Type B pancreatic cell (in vitro differentiated cells): Measurements from ENCODE around the gene TBL3. TPM values are rescaled to one million over a fixed set of nuclear protein-coding genes. Genes with fewer than 3 reads are reported as not detected.

Experiments
- DNase-seq: peaks from one replicate; pipeline ENCODE4 v3.0.0; 2021; ENCODE audit warnings: mixed read lengths; ENCODE audit not compliant: unreplicated experiment; ENCODE audit errors: extremely low spot score
- H3K27ac Mint-ChIP-seq: 2 replicates; pipeline ENCODE4 v1.8.0; 2021; ENCODE audit warnings: mild to moderate bottlenecking, mixed read lengths
- H3K27me3 Mint-ChIP-seq: 2 replicates; pipeline ENCODE4 v1.8.0; 2021; ENCODE audit warnings: mixed read lengths
- H3K36me3 Mint-ChIP-seq: 2 replicates; pipeline ENCODE4 v1.8.0; 2021; ENCODE audit warnings: mixed read lengths
- H3K4me1 Mint-ChIP-seq: one replicate; pipeline ENCODE4 v1.8.0; 2021; ENCODE audit warnings: mixed read lengths; ENCODE audit not compliant: unreplicated experiment
- H3K4me3 Mint-ChIP-seq: 2 replicates; pipeline ENCODE4 v1.8.0; 2021; ENCODE audit warnings: mild to moderate bottlenecking, mixed read lengths
- H3K9me3 Mint-ChIP-seq: 2 replicates; pipeline ENCODE4 v1.8.0; 2021; ENCODE audit warnings: mixed read lengths
- total RNA-seq: library from RNA; stranded (reverse); gene quantifications from 2 replicates; pipeline ENCODE4 v1.2.1, GENCODE V29; 2021; ENCODE audit warnings: low replicate concordance
- TF ChIP-seq, protein P1 (sequence below): fragments of 200-600 bp; sonication (generic); conservative IDR thresholded peaks from 2 replicates; pipeline ENCODE4 v1.5.0; 2021; ENCODE audit warnings: antibody characterized with exemption, mild to moderate bottlenecking

The TBL3 gene
- total RNA-seq, 1 donor from 2014 or later, result 37.0 TPM

GRCh38 chr16:1987198-1987597, 15.3 kb downstream of the TBL3 start:
- TF ChIP-seq, protein P1, sequence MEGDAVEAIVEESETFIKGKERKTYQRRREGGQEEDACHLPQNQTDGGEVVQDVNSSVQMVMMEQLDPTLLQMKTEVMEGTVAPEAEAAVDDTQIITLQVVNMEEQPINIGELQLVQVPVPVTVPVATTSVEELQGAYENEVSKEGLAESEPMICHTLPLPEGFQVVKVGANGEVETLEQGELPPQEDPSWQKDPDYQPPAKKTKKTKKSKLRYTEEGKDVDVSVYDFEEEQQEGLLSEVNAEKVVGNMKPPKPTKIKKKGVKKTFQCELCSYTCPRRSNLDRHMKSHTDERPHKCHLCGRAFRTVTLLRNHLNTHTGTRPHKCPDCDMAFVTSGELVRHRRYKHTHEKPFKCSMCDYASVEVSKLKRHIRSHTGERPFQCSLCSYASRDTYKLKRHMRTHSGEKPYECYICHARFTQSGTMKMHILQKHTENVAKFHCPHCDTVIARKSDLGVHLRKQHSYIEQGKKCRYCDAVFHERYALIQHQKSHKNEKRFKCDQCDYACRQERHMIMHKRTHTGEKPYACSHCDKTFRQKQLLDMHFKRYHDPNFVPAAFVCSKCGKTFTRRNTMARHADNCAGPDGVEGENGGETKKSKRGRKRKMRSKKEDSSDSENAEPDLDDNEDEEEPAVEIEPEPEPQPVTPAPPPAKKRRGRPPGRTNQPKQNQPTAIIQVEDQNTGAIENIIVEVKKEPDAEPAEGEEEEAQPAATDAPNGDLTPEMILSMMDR, result no peak
- H3K27ac Mint-ChIP-seq, result no peak overlapping the region
- H3K9me3 Mint-ChIP-seq, result no peaks in the 10 kb centered on the region
- peaks cover 4% of the 10 kb centered on the region for H3K36me3 Mint-ChIP-seq
- H3K4me3 Mint-ChIP-seq, result no peak overlapping the region
- H3K27me3 Mint-ChIP-seq, result peaks cover 37% of the 10 kb centered on the region
- peaks cover 11% of the 10 kb centered on the region for H3K4me1 Mint-ChIP-seq
- no peak for DNase-seq

DNA sequence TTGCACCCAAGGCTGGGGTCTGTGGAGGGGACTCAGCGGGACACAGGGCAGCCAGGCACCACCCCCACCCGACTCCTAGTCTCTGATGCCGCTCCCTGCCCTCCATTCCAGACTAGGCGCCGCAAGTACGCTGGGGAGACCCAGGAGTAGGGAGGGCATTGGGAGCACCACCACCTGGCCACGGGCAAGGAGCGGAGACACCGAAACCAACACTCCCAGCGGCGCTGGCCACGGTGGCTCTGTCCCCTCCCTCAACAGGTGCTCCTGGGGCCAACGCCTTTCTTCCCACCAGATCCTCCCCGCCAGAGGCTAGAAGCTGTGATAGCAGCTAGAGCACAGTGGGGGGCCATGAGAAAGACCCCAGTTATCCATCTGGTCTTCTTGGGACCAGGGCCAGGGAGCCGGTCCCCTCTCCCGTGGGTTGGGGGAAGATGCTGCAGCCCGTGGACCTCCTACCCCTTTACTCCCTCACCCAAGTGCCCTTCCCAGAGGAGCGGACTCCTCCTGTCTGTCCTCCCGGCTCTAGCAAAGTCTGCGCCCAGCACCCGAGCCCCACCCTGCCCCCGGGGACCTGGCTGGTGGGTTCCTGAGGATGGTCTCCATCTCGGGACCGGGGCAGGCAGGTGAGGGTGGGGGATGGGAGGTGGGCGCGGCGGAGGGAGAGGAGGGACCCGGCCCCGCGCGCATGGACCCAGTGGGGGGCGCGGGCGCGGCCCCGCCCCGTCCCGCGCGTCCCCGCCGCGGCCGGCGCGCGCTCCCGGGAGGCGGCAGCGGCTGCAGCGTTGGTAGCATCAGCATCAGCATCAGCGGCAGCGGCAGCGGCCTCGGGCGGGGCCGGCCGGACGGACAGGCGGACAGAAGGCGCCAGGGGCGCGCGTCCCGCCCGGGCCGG, 17.6 kb downstream of the TBL3 start, which contains the start of gene SYNGR3:
Gene SYNGR3 (plus strand): TSS at position 762 of the 892 bp plus-strand sequence. CDS start 133 bp downstream, outside the sequence.
- H3K36me3 Mint-ChIP-seq, result peaks cover 4% of the 10 kb centered on the region
- TF ChIP-seq, protein P1, result no peak
- H3K9me3 Mint-ChIP-seq, result no peaks in the 10 kb centered on the region
- H3K4me1 Mint-ChIP-seq, result peaks cover 6% of the 10 kb centered on the region
- peak within 1 kb of the TSS; percentile 67 for H3K27ac Mint-ChIP-seq
- DNase-seq, result no peak
- H3K4me3 Mint-ChIP-seq, result peak within 1 kb of the TSS; percentile 83
- peaks cover 32% of the 10 kb centered on the region for H3K27me3 Mint-ChIP-seq

DNA sequence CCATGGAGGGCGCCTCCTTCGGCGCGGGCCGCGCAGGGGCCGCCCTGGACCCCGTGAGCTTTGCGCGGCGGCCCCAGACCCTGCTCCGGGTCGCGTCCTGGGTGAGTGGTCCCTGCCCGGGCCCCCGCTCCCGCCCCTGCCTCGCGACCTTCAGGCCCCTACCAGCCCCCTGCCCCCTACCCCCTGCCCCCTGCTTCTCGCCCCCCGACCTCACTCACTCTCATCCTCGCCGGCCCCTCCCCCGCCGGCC, 18.2 kb downstream of the TBL3 start:
- Mint-ChIP-seq H3K27ac (no peak overlapping the region), H3K4me3 (no peak overlapping the region), H3K36me3 (peaks cover 4% of the 10 kb centered on the region), H3K9me3 (no peaks in the 10 kb centered on the region), H3K4me1 (peaks cover 2% of the 10 kb centered on the region), H3K27me3 (peaks cover 32% of the 10 kb centered on the region)
- TF ChIP-seq, protein P1, result no peak
- no peak for DNase-seq

DNA sequence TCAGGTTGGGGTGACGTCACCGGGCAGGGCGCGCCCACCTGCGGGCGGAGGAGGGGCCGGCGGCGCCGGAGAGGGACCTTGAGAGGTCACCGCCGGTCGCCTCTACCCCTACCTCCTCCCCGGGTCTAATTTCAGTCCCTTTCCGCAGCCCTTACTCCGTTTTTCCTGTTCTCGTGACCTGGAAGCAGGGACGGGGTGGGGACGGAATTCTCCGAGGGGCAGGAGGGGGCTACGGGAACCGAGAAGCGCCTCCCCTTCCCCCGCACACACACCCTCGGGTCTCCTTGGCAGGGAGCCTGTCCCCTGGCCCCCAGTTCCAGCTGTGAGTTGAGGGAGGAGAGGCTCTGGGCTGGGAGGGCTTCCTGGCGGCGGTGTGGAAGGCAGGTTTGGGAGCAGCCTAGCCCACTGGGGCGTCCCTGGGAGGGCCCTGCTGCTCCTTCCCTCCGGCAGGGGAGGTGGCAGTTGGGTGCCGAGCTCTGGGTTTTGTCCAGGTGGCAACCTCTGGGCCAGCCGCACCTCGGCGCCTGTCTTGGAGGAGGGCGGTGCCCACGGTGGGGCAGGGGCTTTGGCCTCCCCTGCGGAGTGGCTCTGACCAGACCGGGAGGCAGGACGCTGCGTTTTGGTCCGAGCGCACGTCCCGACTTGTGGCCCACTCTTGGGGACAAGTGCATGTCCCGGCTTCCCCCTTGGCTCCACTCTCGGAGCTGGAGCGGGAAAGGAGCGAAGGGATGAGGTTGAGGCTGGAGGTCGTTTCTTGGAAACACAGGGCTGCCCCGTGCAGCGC, 18.7 kb downstream of the TBL3 start:
- Mint-ChIP-seq H3K4me1 (no peaks in the 10 kb centered on the region), H3K4me3 (peak overlapping the region; percentile 65), H3K27ac (no peak overlapping the region), H3K27me3 (peaks cover 32% of the 10 kb centered on the region), H3K9me3 (no peaks in the 10 kb centered on the region), H3K36me3 (peaks cover 4% of the 10 kb centered on the region)
- TF ChIP-seq, protein P1, result no peak
- DNase-seq, result no peak

- Mint-ChIP-seq H3K27ac (no peak overlapping the region), H3K4me3 (peak overlapping the region; percentile 62), H3K9me3 (no peaks in the 10 kb centered on the region), H3K27me3 (peaks cover 32% of the 10 kb centered on the region), H3K36me3 (peaks cover 4% of the 10 kb centered on the region), H3K4me1 (no peaks in the 10 kb centered on the region)
- DNase-seq, result no peak
- TF ChIP-seq, protein P1, result no peak
Measured at GRCh38 chr16:1991135-1991551, 19.3 kb downstream of the TBL3 start.
